Esophagus (tissue), 2 donors: ENCODE data around the gene ZBTB20. TPM values are rescaled to one million over a fixed set of nuclear protein-coding genes. Genes with fewer than 3 reads are reported as not detected.

Source experiments
- H3K27ac ChIP-seq, 2 donors: one replicate each; pipeline ENCODE4 v1.5.1; 2013; ENCODE audit warnings: low read depth in 2 of 2, mild to moderate bottlenecking in 2 of 2, inconsistent platforms in 1 of 2, low read length in 1 of 2, moderate library complexity in 1 of 2
- H3K27me3 ChIP-seq, 2 donors: one replicate each; pipeline ENCODE4 v1.6.1; 2013; ENCODE audit warnings: low read length in 2 of 2, control low read depth in 1 of 2, mild to moderate bottlenecking in 1 of 2; ENCODE audit not compliant: insufficient read depth in 2 of 2, control insufficient read depth in 1 of 2
- H3K36me3 ChIP-seq, 2 donors: one replicate each; pipeline ENCODE4 v1.6.1; 2013; ENCODE audit warnings: low read length in 1 of 2; ENCODE audit not compliant: control insufficient read depth in 2 of 2, insufficient read depth in 2 of 2
- H3K4me1 ChIP-seq, 2 donors: one replicate each; pipeline ENCODE4 v1.6.1; 2013; ENCODE audit warnings: low read length in 1 of 2; ENCODE audit not compliant: control insufficient read depth in 2 of 2, insufficient read depth in 2 of 2
- H3K4me3 ChIP-seq, 2 donors: one replicate each; pipeline ENCODE4 v1.5.1; 2013; ENCODE audit warnings: low read length in 2 of 2, mild to moderate bottlenecking in 2 of 2, low read depth in 1 of 2, moderate library complexity in 1 of 2
- H3K9me3 ChIP-seq, 2 donors: one replicate each; pipeline ENCODE4 v1.6.1; 2013; ENCODE audit warnings: mild to moderate bottlenecking in 2 of 2, low read depth in 1 of 2, low read length in 1 of 2, moderate library complexity in 1 of 2; ENCODE audit not compliant: control insufficient read depth in 2 of 2, insufficient read depth in 1 of 2
- WGBS, 2 donors: extraction: QIAGEN DNeasy Blood & Tissue Kit; methylation state at CpG; one replicate each; pipeline ENCODE4 v1.1.7; 2013; 5-methylcytosine and 5-hydroxymethylcytosine counted together
- polyA plus RNA-seq, 2 donors: library from polyadenylated mRNA; stranded (reverse); fragments of 200-250 nt; gene quantifications; one replicate each; pipeline ENCODE4 v1.2.3, GENCODE V29; 2013
- donor health status: healthy with polysubstance abuse.
- donor health status: Bipolar disorder and iron deficiency.

Gene ZBTB20
- polyA plus RNA-seq, 2 donors, result 0.16 to 1.3 TPM

GRCh38 chr3:114481113-114481512 lies 666.0 kb downstream of the ZBTB20 start:
- WGBS, 2 donors, result 84 to 86% methylated on average over 7 of the region's 7 CpGs

GRCh38 chr3:114480442-114480841 lies 666.6 kb downstream of the ZBTB20 start:
- no peak overlapping the region for H3K4me3 ChIP-seq
- H3K4me1 ChIP-seq, result peaks cover 0 to 3% of the 10 kb centered on the region in 2 donors
- H3K36me3 ChIP-seq, result no peaks in the 10 kb centered on the region
- 69 to 71% methylated on average over 3 of the region's 3 CpGs for WGBS, 2 donors
- no peak overlapping the region for H3K27ac ChIP-seq
- no peaks in the 10 kb centered on the region for H3K27me3 ChIP-seq
- H3K9me3 ChIP-seq, result no peaks in the 10 kb centered on the region

More at GRCh38 chr3:114481113-114481512, 666.0 kb downstream of the ZBTB20 start:
- H3K27ac ChIP-seq, result no peak overlapping the region
- H3K27me3 ChIP-seq, result no peaks in the 10 kb centered on the region
- no peak overlapping the region for H3K4me3 ChIP-seq
- peaks cover 0 to 3% of the 10 kb centered on the region in 2 donors for H3K4me1 ChIP-seq
- no peaks in the 10 kb centered on the region for H3K9me3 ChIP-seq
- no peaks in the 10 kb centered on the region for H3K36me3 ChIP-seq

- Histone ChIP-seq H3K9me3 (no peaks in the 10 kb centered on the region), H3K4me3 (no peak overlapping the region), H3K4me1 (peaks cover 0 to 3% of the 10 kb centered on the region in 2 donors), H3K36me3 (no peaks in the 10 kb centered on the region), H3K27ac (no peak overlapping the region), H3K27me3 (no peaks in the 10 kb centered on the region)
These were observed 668.3 kb downstream of the ZBTB20 start for GRCh38 chr3:114478801-114479200.

- Histone ChIP-seq H3K27ac (no peak overlapping the region), H3K4me1 (no peaks in the 10 kb centered on the region), H3K27me3 (no peaks in the 10 kb centered on the region), H3K36me3 (no peaks in the 10 kb centered on the region), H3K9me3 (no peaks in the 10 kb centered on the region), H3K4me3 (no peak overlapping the region)
These were observed 670.6 kb downstream of the ZBTB20 start for GRCh38 chr3:114476511-114476910.

GRCh38 chr3:114471478-114471877 lies 675.6 kb downstream of the ZBTB20 start:
- Histone ChIP-seq H3K9me3 (no peaks in the 10 kb centered on the region), H3K36me3 (no peaks in the 10 kb centered on the region), H3K27me3 (no peaks in the 10 kb centered on the region), H3K4me1 (no peaks in the 10 kb centered on the region), H3K27ac (no peak overlapping the region), H3K4me3 (no peak overlapping the region)
- WGBS, 2 donors, result 92 to 97% methylated on average over 2 of the region's 2 CpGs

- Histone ChIP-seq H3K9me3 (no peaks in the 10 kb centered on the region), H3K4me1 (no peaks in the 10 kb centered on the region), H3K27me3 (no peaks in the 10 kb centered on the region), H3K36me3 (no peaks in the 10 kb centered on the region), H3K27ac (no peak overlapping the region), H3K4me3 (no peak overlapping the region)
- 94 to 96% methylated on average over 1 of the region's 1 CpG for WGBS, 2 donors
These were observed 678.0 kb downstream of the ZBTB20 start for GRCh38 chr3:114469070-114469469.

- Histone ChIP-seq H3K4me1 (no peaks in the 10 kb centered on the region), H3K9me3 (no peaks in the 10 kb centered on the region), H3K27ac (no peak overlapping the region), H3K4me3 (no peak overlapping the region), H3K36me3 (no peaks in the 10 kb centered on the region), H3K27me3 (no peaks in the 10 kb centered on the region)
- 97 to 98% methylated on average over 4 of the region's 4 CpGs for WGBS, 2 donors
These were observed 680.3 kb downstream of the ZBTB20 start for GRCh38 chr3:114466816-114467215.

GRCh38 chr3:114466251-114466650 lies 680.8 kb downstream of the ZBTB20 start:
- no peaks in the 10 kb centered on the region for H3K9me3 ChIP-seq
- no peaks in the 10 kb centered on the region for H3K27me3 ChIP-seq
- H3K4me1 ChIP-seq, result no peaks in the 10 kb centered on the region
- H3K4me3 ChIP-seq, result no peak overlapping the region
- no peaks in the 10 kb centered on the region for H3K36me3 ChIP-seq
- 93 to 95% methylated on average over 2 of the region's 2 CpGs for WGBS, 2 donors
- no peak overlapping the region for H3K27ac ChIP-seq

GRCh38 chr3:114464548-114464947 lies 682.5 kb downstream of the ZBTB20 start:
- Histone ChIP-seq H3K9me3 (no peaks in the 10 kb centered on the region), H3K27me3 (no peaks in the 10 kb centered on the region), H3K27ac (no peak overlapping the region), H3K4me1 (no peaks in the 10 kb centered on the region), H3K4me3 (no peak overlapping the region), H3K36me3 (no peaks in the 10 kb centered on the region)

- Histone ChIP-seq H3K27ac (no peak overlapping the region), H3K4me3 (no peak overlapping the region), H3K4me1 (no peaks in the 10 kb centered on the region), H3K27me3 (no peaks in the 10 kb centered on the region), H3K36me3 (no peaks in the 10 kb centered on the region), H3K9me3 (no peaks in the 10 kb centered on the region)
- WGBS, 2 donors, result 92 to 94% methylated on average over 3 of the region's 3 CpGs
These were observed 684.3 kb downstream of the ZBTB20 start for GRCh38 chr3:114462750-114463149.
